Measurements from ENCODE around the gene ROCK2. TPM values are rescaled to one million over a fixed set of nuclear protein-coding genes. Genes with fewer than 3 reads are reported as not detected.

Gene ROCK2
- total and polyA plus RNA-seq, 2 experiments from 2014 or later: 34.5 to 59.6 TPM

DNA sequence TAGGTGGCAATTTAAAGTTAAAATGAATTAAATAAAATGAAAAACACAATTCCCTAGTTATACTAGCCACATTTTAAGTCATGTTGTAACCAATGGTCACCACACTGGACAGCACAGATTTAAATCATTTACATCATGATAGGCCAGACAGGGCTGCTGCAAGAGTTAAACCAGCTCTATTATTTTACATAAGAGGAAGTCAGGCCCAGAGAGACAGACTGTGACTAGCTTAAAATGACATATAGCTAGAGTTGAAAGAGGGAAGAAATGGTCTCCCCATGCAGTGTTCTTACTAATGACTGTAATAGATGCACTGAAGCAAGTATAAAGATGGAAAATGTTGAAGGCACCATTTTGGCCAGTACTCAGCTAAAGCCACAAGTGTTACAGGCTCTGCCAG lies 119.5 kb downstream of the ROCK2 start:
- no peak for DNase-seq (ENCODE audit: low spot score)
- no peaks in the 10 kb centered on the region for H3K4me1 ChIP-seq (ENCODE audit: insufficient read depth)
- no peak overlapping the region for H3K4me2 ChIP-seq
- no peaks in the 10 kb centered on the region for H3K9me2 ChIP-seq (replicated peaks; ENCODE audit: insufficient read depth)
- no peaks in the 10 kb centered on the region for H4K20me1 ChIP-seq (ENCODE audit: insufficient read depth, poor library complexity, severe bottlenecking)
- H3K27ac ChIP-seq: no peak overlapping the region
- H3K36me3 ChIP-seq (replicated peaks; ENCODE audit: insufficient read depth, low read depth): no peaks in the 10 kb centered on the region
- no peaks in the 10 kb centered on the region for H3K9me3 ChIP-seq (ENCODE audit: low read depth)
- H3K4me3 ChIP-seq: no peak overlapping the region
- no peak for TF ChIP-seq EZH2phosphoT487 (IDR thresholded peaks at IDR 0.05; ENCODE audit: low read depth, severe bottlenecking, unreplicated experiment)
- no peak for TF ChIP-seq EZH2 (IDR thresholded peaks at IDR 0.05; ENCODE audit: borderline replicate concordance)
- TF ChIP-seq, protein P1, sequence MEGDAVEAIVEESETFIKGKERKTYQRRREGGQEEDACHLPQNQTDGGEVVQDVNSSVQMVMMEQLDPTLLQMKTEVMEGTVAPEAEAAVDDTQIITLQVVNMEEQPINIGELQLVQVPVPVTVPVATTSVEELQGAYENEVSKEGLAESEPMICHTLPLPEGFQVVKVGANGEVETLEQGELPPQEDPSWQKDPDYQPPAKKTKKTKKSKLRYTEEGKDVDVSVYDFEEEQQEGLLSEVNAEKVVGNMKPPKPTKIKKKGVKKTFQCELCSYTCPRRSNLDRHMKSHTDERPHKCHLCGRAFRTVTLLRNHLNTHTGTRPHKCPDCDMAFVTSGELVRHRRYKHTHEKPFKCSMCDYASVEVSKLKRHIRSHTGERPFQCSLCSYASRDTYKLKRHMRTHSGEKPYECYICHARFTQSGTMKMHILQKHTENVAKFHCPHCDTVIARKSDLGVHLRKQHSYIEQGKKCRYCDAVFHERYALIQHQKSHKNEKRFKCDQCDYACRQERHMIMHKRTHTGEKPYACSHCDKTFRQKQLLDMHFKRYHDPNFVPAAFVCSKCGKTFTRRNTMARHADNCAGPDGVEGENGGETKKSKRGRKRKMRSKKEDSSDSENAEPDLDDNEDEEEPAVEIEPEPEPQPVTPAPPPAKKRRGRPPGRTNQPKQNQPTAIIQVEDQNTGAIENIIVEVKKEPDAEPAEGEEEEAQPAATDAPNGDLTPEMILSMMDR (IDR thresholded peaks at IDR 0.05; ENCODE audit: poor library complexity): no peak
- no peaks in the 10 kb centered on the region for H3K27me3 ChIP-seq
- H2AFZ ChIP-seq: no peak overlapping the region
- peaks cover 20% of the 10 kb centered on the region for H3K79me2 ChIP-seq

- Histone ChIP-seq H4K20me1 (ENCODE audit: insufficient read depth, poor library complexity, severe bottlenecking) (no peaks in the 10 kb centered on the region), H3K4me3 (no peak overlapping the region), H3K9me2 (replicated peaks; ENCODE audit: insufficient read depth) (no peaks in the 10 kb centered on the region), H3K4me1 (ENCODE audit: insufficient read depth) (no peaks in the 10 kb centered on the region), H2AFZ (no peak overlapping the region), H3K79me2 (peaks cover 9% of the 10 kb centered on the region), H3K27ac (no peak overlapping the region), H3K27me3 (no peaks in the 10 kb centered on the region), H3K9me3 (ENCODE audit: low read depth) (no peaks in the 10 kb centered on the region), H3K36me3 (replicated peaks; ENCODE audit: insufficient read depth, low read depth) (no peaks in the 10 kb centered on the region), H3K4me2 (no peak overlapping the region)
- no peak for DNase-seq (ENCODE audit: low spot score)
- WGBS (ENCODE audit: low lambda C conversion rate, missing lambda C conversion rate): 91% methylated on average over 5 of the region's 5 CpGs
- TF ChIP-seq EZH2phosphoT487 (IDR thresholded peaks at IDR 0.05; ENCODE audit: low read depth, severe bottlenecking, unreplicated experiment): no peak
- TF ChIP-seq, protein P1 (IDR thresholded peaks at IDR 0.05; ENCODE audit: poor library complexity): no peak
- TF ChIP-seq EZH2 (IDR thresholded peaks at IDR 0.05; ENCODE audit: borderline replicate concordance): no peak
These were observed 121.6 kb downstream of the ROCK2 start for GRCh38 chr2:11222845-11223244.

DNA sequence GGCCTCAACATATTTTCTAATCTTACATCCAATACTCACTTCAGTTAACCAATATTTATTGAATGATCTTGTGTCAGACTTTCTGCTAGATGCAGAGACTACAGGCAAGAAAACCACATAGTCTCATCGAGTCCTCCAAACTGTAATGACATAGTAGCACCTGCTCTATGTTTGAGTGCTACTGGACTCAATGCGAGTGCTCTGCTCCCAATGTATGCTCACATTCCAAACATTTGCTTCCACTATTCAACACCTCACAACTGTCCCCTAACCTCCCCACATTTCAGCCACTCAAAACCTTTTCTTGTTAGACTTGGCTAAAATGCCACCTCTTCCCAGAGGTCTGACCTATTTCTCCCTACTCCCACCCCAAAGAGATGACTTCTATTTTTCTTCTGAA lies 124.0 kb downstream of the ROCK2 start:
- TF ChIP-seq EZH2 (IDR thresholded peaks at IDR 0.05; ENCODE audit: borderline replicate concordance): no peak
- TF ChIP-seq, protein P1 (IDR thresholded peaks at IDR 0.05; ENCODE audit: poor library complexity): no peak
- no peak for TF ChIP-seq EZH2phosphoT487 (IDR thresholded peaks at IDR 0.05; ENCODE audit: low read depth, severe bottlenecking, unreplicated experiment)
- no peak overlapping the region for H3K4me3 ChIP-seq
- no peaks in the 10 kb centered on the region for H3K4me1 ChIP-seq (ENCODE audit: insufficient read depth)
- 100% methylated on average over 2 of the region's 2 CpGs for WGBS (ENCODE audit: low lambda C conversion rate, missing lambda C conversion rate)
- H3K9me2 ChIP-seq (replicated peaks; ENCODE audit: insufficient read depth): no peaks in the 10 kb centered on the region
- peaks cover 4% of the 10 kb centered on the region for H3K79me2 ChIP-seq
- H4K20me1 ChIP-seq (ENCODE audit: insufficient read depth, poor library complexity, severe bottlenecking): no peaks in the 10 kb centered on the region
- DNase-seq (ENCODE audit: low spot score): no peak
- H3K27me3 ChIP-seq: no peaks in the 10 kb centered on the region
- no peaks in the 10 kb centered on the region for H3K9me3 ChIP-seq (ENCODE audit: low read depth)
- no peak overlapping the region for H2AFZ ChIP-seq
- H3K27ac ChIP-seq: no peak overlapping the region
- H3K4me2 ChIP-seq: no peak overlapping the region
- no peaks in the 10 kb centered on the region for H3K36me3 ChIP-seq (replicated peaks; ENCODE audit: insufficient read depth, low read depth)

- TF ChIP-seq, protein P1 (IDR thresholded peaks at IDR 0.05; ENCODE audit: poor library complexity): no peak
- no peak for TF ChIP-seq EZH2phosphoT487 (IDR thresholded peaks at IDR 0.05; ENCODE audit: low read depth, severe bottlenecking, unreplicated experiment)
- Histone ChIP-seq H3K9me2 (replicated peaks; ENCODE audit: insufficient read depth) (no peaks in the 10 kb centered on the region), H2AFZ (no peak overlapping the region), H4K20me1 (ENCODE audit: insufficient read depth, poor library complexity, severe bottlenecking) (no peaks in the 10 kb centered on the region), H3K4me2 (no peak overlapping the region), H3K4me1 (ENCODE audit: insufficient read depth) (no peaks in the 10 kb centered on the region), H3K36me3 (replicated peaks; ENCODE audit: insufficient read depth, low read depth) (no peaks in the 10 kb centered on the region), H3K79me2 (peaks cover 3% of the 10 kb centered on the region), H3K27ac (no peak overlapping the region), H3K27me3 (no peaks in the 10 kb centered on the region), H3K9me3 (ENCODE audit: low read depth) (no peaks in the 10 kb centered on the region), H3K4me3 (no peak overlapping the region)
- WGBS (ENCODE audit: low lambda C conversion rate, missing lambda C conversion rate): 98% methylated on average over 3 of the region's 3 CpGs
- DNase-seq (ENCODE audit: low spot score): no peak
These were observed 129.0 kb downstream of the ROCK2 start for GRCh38 chr2:11215407-11215806.
